COLO668 (cell line): ENCODE results near the gene RUNDC3A.
"Not testable (repeated sequence)": the region's sequence is repeated elsewhere in the genome, so short reads cannot be mapped to it uniquely, and the experiment has no call there.

Source experiments
- DNase-seq: peaks from one replicate; lab custom pipeline; 2025; ENCODE audit not compliant: unreplicated experiment; lab: John Stamatoyannopoulos, UW

RUNDC3A gene

GRCh38 chr17:44356241-44356640 is 47.8 kb downstream of the RUNDC3A start:
- peak; percentile 2 for DNase-seq

GRCh38 chr17:44358066-44358465 is 49.7 kb downstream of the RUNDC3A start:
- DNase-seq: no peak

GRCh38 chr17:44359006-44359405 is 50.6 kb downstream of the RUNDC3A start:
- DNase-seq: peak; percentile 4

GRCh38 chr17:44359458-44360143 is 51.2 kb downstream of the RUNDC3A start:
- DNase-seq: no peak

GRCh38 chr17:44360144-44360533 is 51.7 kb downstream of the RUNDC3A start:
- DNase-seq: no peak

- DNase-seq: no peak
These were observed 52.4 kb downstream of the RUNDC3A start for GRCh38 chr17:44360826-44361225.

GRCh38 chr17:44361292-44362260 is 53.2 kb downstream of the RUNDC3A start:
- no peak for DNase-seq

GRCh38 chr17:44362459-44362948 is 54.1 kb downstream of the RUNDC3A start:
- no peak for DNase-seq

GRCh38 chr17:44362949-44363612 is 54.7 kb downstream of the RUNDC3A start:
- peak; percentile 6 for DNase-seq

GRCh38 chr17:44363613-44364159 is 55.3 kb downstream of the RUNDC3A start, which contains the start of gene FAM171A2:
TSS of gene FAM171A2 (minus strand) at chr17:44363853. CDS start at chr17:44363714, 139 bp downstream.
- peak; percentile 56 for DNase-seq

- DNase-seq: not testable (repeated sequence)
These were observed 56.6 kb downstream of the RUNDC3A start for GRCh38 chr17:44365051-44365450.

GRCh38 chr17:44367231-44367979 is 59.0 kb downstream of the RUNDC3A start:
- no peak for DNase-seq
